Activated T-helper 1 cell treated with Interleukin-2 at 50 U/mL for 16 hours (primary cell): Measurements from ENCODE around the gene KIF26A.

Experiments
- DNase-seq: peaks from one replicate; pipeline ENCODE4 v3.0.0-alpha.2; 2020; ENCODE audit warnings: low read depth

KIF26A gene

GRCh38 chr14:104179126-104179525 is 40.7 kb downstream of the KIF26A start:
- DNase-seq: no peak

- no peak for DNase-seq
These were observed 41.3 kb downstream of the KIF26A start for GRCh38 chr14:104179564-104180129.

- DNase-seq: no peak
These were observed 42.3 kb downstream of the KIF26A start for GRCh38 chr14:104180561-104181165.

- DNase-seq: no peak
These were observed 43.6 kb downstream of the KIF26A start for GRCh38 chr14:104181761-104182530.

GRCh38 chr14:104182857-104183425 is 44.6 kb downstream of the KIF26A start:
- no peak for DNase-seq

- DNase-seq: no peak
These were observed 45.4 kb downstream of the KIF26A start for GRCh38 chr14:104183796-104184195.

- DNase-seq: no peak
These were observed 46.1 kb downstream of the KIF26A start for GRCh38 chr14:104184506-104184905.

GRCh38 chr14:104184911-104185499 is 46.6 kb downstream of the KIF26A start:
- DNase-seq: no peak

GRCh38 chr14:104185916-104186495 is 47.6 kb downstream of the KIF26A start:
- DNase-seq: no peak

- DNase-seq: no peak
These were observed 48.2 kb downstream of the KIF26A start for GRCh38 chr14:104186575-104186974.

- no peak for DNase-seq
These were observed 48.9 kb downstream of the KIF26A start for GRCh38 chr14:104187121-104187889.

- no peak for DNase-seq
These were observed 49.7 kb downstream of the KIF26A start for GRCh38 chr14:104187931-104188726.

GRCh38 chr14:104188727-104189400 is 50.5 kb downstream of the KIF26A start:
- no peak for DNase-seq

GRCh38 chr14:104189629-104190335 is 51.4 kb downstream of the KIF26A start:
- no peak for DNase-seq

GRCh38 chr14:104190396-104191000 is 52.1 kb downstream of the KIF26A start:
- DNase-seq: no peak

- no peak for DNase-seq
These were observed 53.1 kb downstream of the KIF26A start for GRCh38 chr14:104191409-104191997.

GRCh38 chr14:104192146-104192882 is 53.9 kb downstream of the KIF26A start:
- no peak for DNase-seq

GRCh38 chr14:104192883-104193245 is 54.5 kb downstream of the KIF26A start:
- no peak for DNase-seq
